Breast epithelium (tissue), 3 donors: ENCODE data around the gene ATP9B.

ENCODE experiments used
- POLR2AphosphoS5 ChIP-seq, 3 donors: sonication (generic); formaldehyde crosslinking; IDR thresholded peaks; one replicate each; pipeline ENCODE4 v1.6.1; 2017; ENCODE audit warnings: antibody characterized with exemption in 3 of 3
- TF ChIP-seq, protein P1 (sequence below), 3 donors: fragments of 450-650 bp; IDR thresholded peaks; one replicate each; pipeline ENCODE4 v1.5.1; 2016 to 2017; ENCODE audit warnings: antibody characterized with exemption in 3 of 3, mild to moderate bottlenecking in 3 of 3, moderate library complexity in 3 of 3

DNA sequence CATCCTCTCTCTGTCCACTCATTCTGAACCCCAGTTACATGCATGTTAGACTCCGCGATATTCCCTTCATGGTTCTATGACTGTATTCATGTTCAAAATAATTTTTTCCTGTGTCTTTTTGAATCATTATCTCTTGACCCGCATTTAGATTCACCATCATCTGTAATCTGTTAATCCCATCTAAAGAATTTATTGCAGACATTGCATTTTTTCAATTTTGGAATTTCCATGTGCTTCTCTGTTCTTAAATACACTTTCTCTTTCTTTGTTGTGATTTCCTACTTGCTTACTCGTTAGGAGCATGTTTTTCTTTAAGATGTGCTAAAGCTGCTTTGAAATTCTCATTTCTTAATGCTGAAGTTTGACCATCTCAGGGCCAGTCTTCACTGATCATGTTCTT is 122.2 kb downstream of the ATP9B start:
- TF ChIP-seq POLR2AphosphoS5 (IDR thresholded peaks at IDR 0.05): no peak
- TF ChIP-seq, protein P1, sequence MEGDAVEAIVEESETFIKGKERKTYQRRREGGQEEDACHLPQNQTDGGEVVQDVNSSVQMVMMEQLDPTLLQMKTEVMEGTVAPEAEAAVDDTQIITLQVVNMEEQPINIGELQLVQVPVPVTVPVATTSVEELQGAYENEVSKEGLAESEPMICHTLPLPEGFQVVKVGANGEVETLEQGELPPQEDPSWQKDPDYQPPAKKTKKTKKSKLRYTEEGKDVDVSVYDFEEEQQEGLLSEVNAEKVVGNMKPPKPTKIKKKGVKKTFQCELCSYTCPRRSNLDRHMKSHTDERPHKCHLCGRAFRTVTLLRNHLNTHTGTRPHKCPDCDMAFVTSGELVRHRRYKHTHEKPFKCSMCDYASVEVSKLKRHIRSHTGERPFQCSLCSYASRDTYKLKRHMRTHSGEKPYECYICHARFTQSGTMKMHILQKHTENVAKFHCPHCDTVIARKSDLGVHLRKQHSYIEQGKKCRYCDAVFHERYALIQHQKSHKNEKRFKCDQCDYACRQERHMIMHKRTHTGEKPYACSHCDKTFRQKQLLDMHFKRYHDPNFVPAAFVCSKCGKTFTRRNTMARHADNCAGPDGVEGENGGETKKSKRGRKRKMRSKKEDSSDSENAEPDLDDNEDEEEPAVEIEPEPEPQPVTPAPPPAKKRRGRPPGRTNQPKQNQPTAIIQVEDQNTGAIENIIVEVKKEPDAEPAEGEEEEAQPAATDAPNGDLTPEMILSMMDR (IDR thresholded peaks at IDR 0.05): no peak
